ENCODE measurements around the gene BANF2. TPM values are rescaled to one million over a fixed set of nuclear protein-coding genes. Genes with fewer than 3 reads are reported as not detected.

The BANF2 gene
- total and polyA plus RNA-seq, 2 of the 8 experiments (the other 6 are each of a cell fraction or from before 2014, with no cell fraction given) = not detected

GRCh38 chr20:17734374-17734773 is 34.6 kb downstream of the BANF2 start:
- Histone ChIP-seq H3K4me1 (replicated peaks in 1 of 4; ENCODE audit: control insufficient read depth in 3 of 4, insufficient read depth in 4 of 4, low read length in 3 of 4) (peaks cover 0 to 5% (median 3%) of the 10 kb centered on the region in 4 experiments; a peak in 3 of 7 replicates), H3K79me2 (ENCODE audit: control insufficient read depth in 1 of 2, insufficient read depth in 2 of 2, low read length in 2 of 2) (no peaks in the 10 kb centered on the region), H2AK5ac (ENCODE audit: low read depth, low read length) (no peak overlapping the region), H3K4me2 (ENCODE audit: insufficient read depth in 1 of 2, low read depth in 2 of 2, low read length in 2 of 2) (no peak overlapping the region), H3K18ac (ENCODE audit: extremely low read depth, low read length) (no peak overlapping the region), H3K79me1 (ENCODE audit: low read depth, low read length) (no peaks in the 10 kb centered on the region), H2BK5ac (ENCODE audit: low read depth, low read length) (no peak overlapping the region), H3K4ac (replicated peaks; ENCODE audit: insufficient read length, low read depth, low read length) (no peak overlapping the region), H4K5ac (ENCODE audit: insufficient read length, low read depth, low read length) (no peak overlapping the region), H3K36me3 (ENCODE audit: control insufficient read depth in 2 of 4, insufficient read depth in 4 of 4, low read length in 3 of 4) (no peaks in the 10 kb centered on the region), H3K23me2 (ENCODE audit: low read depth, low read length) (no peaks in the 10 kb centered on the region), H4K8ac (ENCODE audit: extremely low read depth, insufficient read depth, low read length) (no peak overlapping the region), H2BK12ac (ENCODE audit: low read depth, low read length) (no peak overlapping the region), H3K9me3 (ENCODE audit: insufficient read depth in 2 of 2, low read depth in 1 of 2, low read length in 1 of 2) (peaks cover 6 to 7% of the 10 kb centered on the region in 2 experiments; a peak in 3 of 4 replicates), H3K27me3 (replicated peaks in 1 of 4; ENCODE audit: control insufficient read depth in 3 of 4, extremely low read depth in 1 of 4, insufficient read depth in 3 of 4, low read length in 3 of 4) (no peaks in the 10 kb centered on the region), H3K27ac (ENCODE audit: low read depth, low read length) (no peak overlapping the region), H2BK120ac (replicated peaks; ENCODE audit: low read depth, low read length) (no peak overlapping the region), H2BK15ac (ENCODE audit: low read length) (no peak overlapping the region), H3K9ac (replicated peaks in 1 of 4; ENCODE audit: extremely low read depth in 1 of 4, low read depth in 3 of 4, low read length in 3 of 4) (no peak overlapping the region), H3K56ac (replicated peaks; ENCODE audit: insufficient read length, low read depth, low read length) (no peak overlapping the region), H3K23ac (ENCODE audit: insufficient read length) (no peak overlapping the region), H4K91ac (replicated peaks; ENCODE audit: insufficient read length, low read length) (no peak overlapping the region), H2BK20ac (ENCODE audit: low read length) (no peak overlapping the region), H4K20me1 (replicated peaks in 1 of 2; ENCODE audit: control insufficient read depth in 1 of 2, insufficient read depth in 2 of 2, low read length in 2 of 2) (no peaks in the 10 kb centered on the region), H3K4me3 (ENCODE audit: extremely low read depth in 1 of 4, insufficient read depth in 2 of 4, low read depth in 3 of 4, low read length in 4 of 4) (no peak overlapping the region), H3K14ac (ENCODE audit: insufficient read length) (no peak overlapping the region), H2AFZ (ENCODE audit: low read length) (no peak overlapping the region; the same call in 1 of the 2 replicates)
- ChIA-PET POLR2A (ENCODE audit: partially characterized antibody) (no interaction called here), CTCF (ENCODE audit: partially characterized antibody) (interaction anchor here (0.7 to 1.7 kb wide), 2 partner anchors 11 to 1183 kb away, joined by 3 to 9 read pairs; no protein-coding TSS in a partner anchor)
- 79% methylated on average over 5 of the region's 5 CpGs; no CpG with 5 or more reads in 1 of the 2 experiments for WGBS, 2 experiments (ENCODE audit: extremely low coverage in 1 of 2, insufficient coverage in 1 of 2, insufficient read length in 1 of 2, insufficient replicate concordance in 2 of 2, low coverage in 1 of 2, low lambda C conversion rate in 2 of 2, missing lambda C conversion rate in 1 of 2)
- no peak for FAIRE-seq
- no peak for DNase-seq (ENCODE audit: low read depth in 1 of 2, low spot score in 2 of 2)
- TF ChIP-seq BCL11A (IDR thresholded peaks at IDR 0.05; ENCODE audit: low read depth in 2 of 2, low read length in 2 of 2) = no peak
- TF ChIP-seq NRF1 (IDR thresholded peaks at IDR 0.05; ENCODE audit: low read depth, low read length) = no peak
- TF ChIP-seq CHD2 (IDR thresholded peaks at IDR 0.05; ENCODE audit: low read length) = no peak
- no peak for TF ChIP-seq NANOG (IDR thresholded peaks at IDR 0.05; ENCODE audit: insufficient read depth, low read depth, low read length, poor library complexity, severe bottlenecking)
- no peak for TF ChIP-seq POU5F1 (IDR thresholded peaks at IDR 0.05; ENCODE audit: low read depth, low read length)
- TF ChIP-seq TBP (IDR thresholded peaks at IDR 0.05; ENCODE audit: low read depth, low read length) = no peak
- no peak for TF ChIP-seq TCF12 (IDR thresholded peaks at IDR 0.05; ENCODE audit: low read depth, low read length)
- TF ChIP-seq CTBP2 (IDR thresholded peaks at IDR 0.05; ENCODE audit: borderline replicate concordance, insufficient read depth, insufficient read length, low read length) = no peak
- TF ChIP-seq ATF3 (IDR thresholded peaks at IDR 0.05; ENCODE audit: insufficient read depth, low read depth, low read length) = no peak
- TF ChIP-seq POLR2AphosphoS5 (IDR thresholded peaks at IDR 0.05; ENCODE audit: low read depth, low read length) = no peak
- no peak for TF ChIP-seq TAF1 (IDR thresholded peaks at IDR 0.05; ENCODE audit: low read depth, low read length)
- TF ChIP-seq TEAD4 (IDR thresholded peaks at IDR 0.05; ENCODE audit: low read depth, low read length) = no peak
- no peak for TF ChIP-seq YY1 (IDR thresholded peaks at IDR 0.05; ENCODE audit: low read depth, low read length)
- TF ChIP-seq HDAC6 (IDR thresholded peaks at IDR 0.05; ENCODE audit: low read depth, low read length) = no peak
- TF ChIP-seq KDM4A (IDR thresholded peaks at IDR 0.05; ENCODE audit: low read depth, low read length, severe bottlenecking) = no peak
